ENCODE data around the gene ALS2. TPM values are rescaled to one million over a fixed set of nuclear protein-coding genes. Genes with fewer than 3 reads are reported as not detected.

The ALS2 gene
- total RNA-seq, 1 experiment from 2014 or later, result 38.3 TPM

- peak within 1 kb of the TSS; percentile 11 for H3K27ac Mint-ChIP-seq (ENCODE audit: unreplicated experiment)
- H3K9me3 Mint-ChIP-seq (ENCODE audit: unreplicated experiment), result no peaks in the 10 kb centered on the region
- TF ChIP-seq, protein P1, sequence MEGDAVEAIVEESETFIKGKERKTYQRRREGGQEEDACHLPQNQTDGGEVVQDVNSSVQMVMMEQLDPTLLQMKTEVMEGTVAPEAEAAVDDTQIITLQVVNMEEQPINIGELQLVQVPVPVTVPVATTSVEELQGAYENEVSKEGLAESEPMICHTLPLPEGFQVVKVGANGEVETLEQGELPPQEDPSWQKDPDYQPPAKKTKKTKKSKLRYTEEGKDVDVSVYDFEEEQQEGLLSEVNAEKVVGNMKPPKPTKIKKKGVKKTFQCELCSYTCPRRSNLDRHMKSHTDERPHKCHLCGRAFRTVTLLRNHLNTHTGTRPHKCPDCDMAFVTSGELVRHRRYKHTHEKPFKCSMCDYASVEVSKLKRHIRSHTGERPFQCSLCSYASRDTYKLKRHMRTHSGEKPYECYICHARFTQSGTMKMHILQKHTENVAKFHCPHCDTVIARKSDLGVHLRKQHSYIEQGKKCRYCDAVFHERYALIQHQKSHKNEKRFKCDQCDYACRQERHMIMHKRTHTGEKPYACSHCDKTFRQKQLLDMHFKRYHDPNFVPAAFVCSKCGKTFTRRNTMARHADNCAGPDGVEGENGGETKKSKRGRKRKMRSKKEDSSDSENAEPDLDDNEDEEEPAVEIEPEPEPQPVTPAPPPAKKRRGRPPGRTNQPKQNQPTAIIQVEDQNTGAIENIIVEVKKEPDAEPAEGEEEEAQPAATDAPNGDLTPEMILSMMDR (IDR thresholded peaks at IDR 0.05; ENCODE audit: insufficient read depth in 1 of 2, low read depth in 1 of 2, low read length in 1 of 2, severe bottlenecking in 1 of 2, unreplicated experiment in 1 of 2), result no peak
- H3K4me1 Mint-ChIP-seq (ENCODE audit: low read depth, unreplicated experiment), result peaks cover 22% of the 10 kb centered on the region
- no peaks in the 10 kb centered on the region for H3K27me3 Mint-ChIP-seq (ENCODE audit: insufficient read depth, unreplicated experiment)
- no peak for DNase-seq
- BruUV-seq (replicated peaks), result no TSS peak
- no peaks in the 10 kb centered on the region for H3K9me3 ChIP-seq
- no peaks in the 10 kb centered on the region for H3K36me3 ChIP-seq (ENCODE audit: control insufficient read depth, insufficient read depth, low read length)
- peaks cover 32% of the 10 kb centered on the region for H3K4me1 ChIP-seq
- intact Hi-C loops (cut with micrococcal nuclease; ENCODE audit: unreplicated experiment), result no loop called here
- peaks cover 19% of the 10 kb centered on the region for H3K36me3 Mint-ChIP-seq (ENCODE audit: insufficient read depth, unreplicated experiment)
- no peak within 1 kb of the TSS for H3K4me3 Mint-ChIP-seq (ENCODE audit: unreplicated experiment)
- POLR2A ChIA-PET, result no interaction called here
- H3K4me3 ChIP-seq (ENCODE audit: low read depth, low read length), result no peak within 1 kb of the TSS
- no peaks in the 10 kb centered on the region for H3K27me3 ChIP-seq (replicated peaks; ENCODE audit: control insufficient read depth, insufficient read depth, low read length)
- CTCF ChIA-PET, result interaction anchor here (0.6 kb wide), 1 partner anchor 18 kb away, joined by 3 read pairs; no protein-coding TSS in a partner anchor
Measured at GRCh38 chr2:201698588-201699226, 82.0 kb downstream of the ALS2 start, which contains the start of gene MPP4. TSS of gene MPP4 (minus strand) at chr2:201698644. CDS start at chr2:201693954, 4,690 bp downstream.

- Histone ChIP-seq H3K9me3 (no peaks in the 10 kb centered on the region), H3K27me3 (replicated peaks; ENCODE audit: control insufficient read depth, insufficient read depth, low read length) (no peaks in the 10 kb centered on the region), H3K36me3 (ENCODE audit: control insufficient read depth, insufficient read depth, low read length) (no peaks in the 10 kb centered on the region), H3K4me3 (ENCODE audit: low read depth, low read length) (no peak overlapping the region), H3K4me1 (peaks cover 32% of the 10 kb centered on the region)
- H3K4me3 Mint-ChIP-seq (ENCODE audit: unreplicated experiment), result no peak overlapping the region
- peaks cover 22% of the 10 kb centered on the region for H3K4me1 Mint-ChIP-seq (ENCODE audit: low read depth, unreplicated experiment)
- H3K36me3 Mint-ChIP-seq (ENCODE audit: insufficient read depth, unreplicated experiment), result peaks cover 14% of the 10 kb centered on the region
- no peaks in the 10 kb centered on the region for H3K9me3 Mint-ChIP-seq (ENCODE audit: unreplicated experiment)
- no peak for DNase-seq
- CTCF ChIA-PET, result no interaction called here
- H3K27me3 Mint-ChIP-seq (ENCODE audit: insufficient read depth, unreplicated experiment), result no peaks in the 10 kb centered on the region
- H3K27ac Mint-ChIP-seq (ENCODE audit: unreplicated experiment), result peak overlapping the region; percentile 11
- BruUV-seq (replicated peaks), result no TSS peak
- POLR2A ChIA-PET, result no interaction called here
- TF ChIP-seq, protein P1 (IDR thresholded peaks at IDR 0.05; ENCODE audit: insufficient read depth in 1 of 2, low read depth in 1 of 2, low read length in 1 of 2, severe bottlenecking in 1 of 2, unreplicated experiment in 1 of 2), result no peak
- intact Hi-C loops (cut with micrococcal nuclease; ENCODE audit: unreplicated experiment), result no loop called here
Measured at GRCh38 chr2:201697899-201698298, 82.8 kb downstream of the ALS2 start.

DNA sequence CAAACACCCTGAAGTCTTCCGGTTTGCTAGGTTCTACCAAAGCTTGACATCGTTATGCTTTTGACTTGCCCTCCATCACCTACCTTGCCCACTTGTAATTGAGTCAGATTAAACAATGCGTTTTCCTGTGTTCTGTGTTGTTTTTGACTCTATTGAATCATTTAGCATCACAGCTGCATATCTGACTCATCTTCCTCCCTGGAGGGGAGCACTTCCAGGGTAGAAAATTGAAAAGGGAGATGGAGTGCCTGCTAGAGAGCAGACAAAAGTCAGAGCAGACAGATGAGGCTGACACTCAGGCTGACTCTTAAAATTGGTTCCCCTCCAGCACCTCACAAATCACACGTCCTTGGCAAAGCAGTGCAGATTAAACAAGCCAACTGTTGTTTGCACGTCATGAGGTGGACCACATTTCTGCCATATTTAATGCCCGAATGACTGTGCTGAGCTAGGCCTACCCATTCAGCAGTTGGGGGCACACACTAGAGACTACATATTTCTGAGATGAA, 84.5 kb downstream of the ALS2 start:
- no peak overlapping the region for H3K27ac Mint-ChIP-seq (ENCODE audit: unreplicated experiment)
- Histone ChIP-seq H3K9me3 (no peaks in the 10 kb centered on the region), H3K4me1 (peaks cover 32% of the 10 kb centered on the region), H3K36me3 (ENCODE audit: control insufficient read depth, insufficient read depth, low read length) (no peaks in the 10 kb centered on the region), H3K4me3 (ENCODE audit: low read depth, low read length) (no peak overlapping the region), H3K27me3 (replicated peaks; ENCODE audit: control insufficient read depth, insufficient read depth, low read length) (no peaks in the 10 kb centered on the region)
- no peaks in the 10 kb centered on the region for H3K27me3 Mint-ChIP-seq (ENCODE audit: insufficient read depth, unreplicated experiment)
- ChIA-PET POLR2A (no interaction called here), CTCF (no interaction called here)
- no peaks in the 10 kb centered on the region for H3K9me3 Mint-ChIP-seq (ENCODE audit: unreplicated experiment)
- H3K4me1 Mint-ChIP-seq (ENCODE audit: low read depth, unreplicated experiment), result peaks cover 22% of the 10 kb centered on the region
- no peak overlapping the region for H3K4me3 Mint-ChIP-seq (ENCODE audit: unreplicated experiment)
- BruUV-seq (replicated peaks), result no TSS peak
- intact Hi-C loops (cut with micrococcal nuclease; ENCODE audit: unreplicated experiment), result no loop called here
- peaks cover 8% of the 10 kb centered on the region for H3K36me3 Mint-ChIP-seq (ENCODE audit: insufficient read depth, unreplicated experiment)
- TF ChIP-seq, protein P1 (IDR thresholded peaks at IDR 0.05; ENCODE audit: insufficient read depth in 1 of 2, low read depth in 1 of 2, low read length in 1 of 2, severe bottlenecking in 1 of 2, unreplicated experiment in 1 of 2), result no peak
- no peak for DNase-seq
